ENCODE measurements around the gene KIRREL3.

DNA sequence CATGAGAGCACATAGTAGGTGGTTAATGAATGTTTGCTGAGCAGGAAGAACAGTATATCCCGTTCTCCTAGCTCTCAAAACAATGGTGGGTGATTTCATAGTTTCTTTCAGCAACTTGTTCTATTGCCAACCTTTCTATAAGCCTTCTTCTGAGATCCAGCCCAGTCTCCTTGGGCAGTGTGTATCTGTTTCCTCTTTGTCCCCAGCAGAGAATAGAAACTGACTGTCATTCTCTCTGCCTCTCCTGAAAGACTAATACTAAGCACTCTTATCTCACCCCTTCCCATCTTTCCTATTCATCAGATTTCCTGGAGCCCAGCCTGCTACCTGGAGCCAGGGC lies 372.1 kb downstream of the KIRREL3 start:
- TF ChIP-seq, protein P1, sequence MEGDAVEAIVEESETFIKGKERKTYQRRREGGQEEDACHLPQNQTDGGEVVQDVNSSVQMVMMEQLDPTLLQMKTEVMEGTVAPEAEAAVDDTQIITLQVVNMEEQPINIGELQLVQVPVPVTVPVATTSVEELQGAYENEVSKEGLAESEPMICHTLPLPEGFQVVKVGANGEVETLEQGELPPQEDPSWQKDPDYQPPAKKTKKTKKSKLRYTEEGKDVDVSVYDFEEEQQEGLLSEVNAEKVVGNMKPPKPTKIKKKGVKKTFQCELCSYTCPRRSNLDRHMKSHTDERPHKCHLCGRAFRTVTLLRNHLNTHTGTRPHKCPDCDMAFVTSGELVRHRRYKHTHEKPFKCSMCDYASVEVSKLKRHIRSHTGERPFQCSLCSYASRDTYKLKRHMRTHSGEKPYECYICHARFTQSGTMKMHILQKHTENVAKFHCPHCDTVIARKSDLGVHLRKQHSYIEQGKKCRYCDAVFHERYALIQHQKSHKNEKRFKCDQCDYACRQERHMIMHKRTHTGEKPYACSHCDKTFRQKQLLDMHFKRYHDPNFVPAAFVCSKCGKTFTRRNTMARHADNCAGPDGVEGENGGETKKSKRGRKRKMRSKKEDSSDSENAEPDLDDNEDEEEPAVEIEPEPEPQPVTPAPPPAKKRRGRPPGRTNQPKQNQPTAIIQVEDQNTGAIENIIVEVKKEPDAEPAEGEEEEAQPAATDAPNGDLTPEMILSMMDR (IDR thresholded peaks at IDR 0.05 in 8 of 11, conservative IDR thresholded peaks at IDR 0.05 in 3 of 11) = no peak
- TF ChIP-seq POLR2A (IDR thresholded peaks at IDR 0.05) = no peak
- no peak for TF ChIP-seq POLR2AphosphoS5 (IDR thresholded peaks at IDR 0.05)
